HCT116 (cell line): ENCODE results near the gene RNU7-1. TPM values are rescaled to one million over a fixed set of nuclear protein-coding genes. Genes with fewer than 3 reads are reported as not detected.

Experiments
- ATAC-seq: fragments of 200-7000 bp; cut with Tn5 transposase; 2 replicates; pipeline ENCODE4 v1.9.1; 2020; ENCODE audit warnings: mild to moderate bottlenecking, moderate library complexity
- BruUV-seq: library from RNA; stranded (reverse); fragments of 400-500 nt; replicated peaks from 2 replicates; lab custom pipeline; 2021; lab: Mats Ljungman, UMichigan
- CTCF ChIA-PET: fragments of 300-600 bp; sonication (Branson Sonifier 250); formaldehyde crosslinking; loops from one replicate; lab custom pipeline; 2021; ENCODE audit warnings: antibody characterized with exemption; lab: Charles Lee
- POLR2A ChIA-PET: fragments of 300-600, 350-600 bp; sonication (Branson Sonifier 250); formaldehyde crosslinking; loops from one replicate; lab custom pipeline; 2021; ENCODE audit warnings: antibody characterized with exemption; lab: Charles Lee
- RAD21 ChIA-PET, 2 experiments: fragments of 300-600 bp; sonication (Branson Sonifier 250); formaldehyde crosslinking; loops; one replicate each; lab custom pipeline; 2023; ENCODE audit warnings: low total read pairs in 2 of 2; ENCODE audit not compliant: uncharacterized antibody in 2 of 2, unreplicated experiment in 2 of 2, low non-redundant PET in 1 of 2; lab: Charles Lee
- DNase-seq: peaks from one replicate; pipeline ENCODE4 v3.0.0-alpha.2; 2010; ENCODE audit warnings: low read depth, low spot score
- H2AFZ ChIP-seq: fragments of 200-600 bp; shearing (Covaris generic), sonication (generic); 2 replicates; pipeline ENCODE4 v1.6.1; 2017; ENCODE audit warnings: low read depth, mixed run types, mixed read lengths, antibody characterized with exemption, low read length; ENCODE audit not compliant: poor library complexity, severe bottlenecking
- H3K27ac ChIP-seq: 2 replicates; pipeline ENCODE4 v1.5.1; 2012; ENCODE audit warnings: low read depth, low read length
- H3K27me3 ChIP-seq: fragments of 200-600 bp; sonication (generic); 2 replicates; pipeline ENCODE4 v1.6.1; 2016; ENCODE audit warnings: mixed run types, low read length, mixed read lengths; ENCODE audit not compliant: insufficient read depth
- H3K36me3 ChIP-seq, 2 experiments: fragments of 200-500 bp in 1 of 2; fragments of 200-600 bp in 1 of 2; sonication (Bioruptor generic) in 1 of 2; sonication (generic) in 1 of 2; 2 replicates each; pipeline versions ENCODE4 v1.5.1 to v1.6.1; 2014 to 2016; ENCODE audit warnings: low read length in 2 of 2, inconsistent platforms in 1 of 2, mixed read lengths in 1 of 2, mixed run types in 1 of 2; ENCODE audit not compliant: insufficient read depth in 2 of 2, control insufficient read depth in 1 of 2
- H3K4me1 ChIP-seq, 2 experiments: fragments of 200-600 bp in 1 of 2; sonication (generic) in 1 of 2; 2 replicates each; pipeline versions ENCODE4 v1.5.1 to v1.6.1; 2012 to 2017; ENCODE audit warnings: low read length in 2 of 2, inconsistent platforms in 1 of 2, mild to moderate bottlenecking in 1 of 2, mixed read lengths in 1 of 2, mixed run types in 1 of 2, moderate library complexity in 1 of 2; ENCODE audit not compliant: insufficient read depth in 2 of 2, control insufficient read depth in 1 of 2
- H3K4me2 ChIP-seq: fragments of 200-600 bp; sonication (generic); 2 replicates; pipeline ENCODE4 v1.6.1; 2017; ENCODE audit warnings: mixed run types, low read length, mixed read lengths
- H3K4me3 ChIP-seq, 2 experiments: fragments of 200-600 bp in 1 of 2; sonication (generic) in 1 of 2; replicated peaks in 1 of 2; 2 replicates each; pipeline ENCODE4 v1.5.1; 2011 to 2016; ENCODE audit warnings: low read length in 2 of 2, control low read depth in 1 of 2, low read depth in 1 of 2, mild to moderate bottlenecking in 1 of 2, mixed read lengths in 1 of 2, mixed run types in 1 of 2
- H3K79me2 ChIP-seq: fragments of 200-600 bp; sonication (generic); 2 replicates; pipeline ENCODE4 v1.6.1; 2017; ENCODE audit warnings: mild to moderate bottlenecking, mixed run types, low read length, moderate library complexity, mixed read lengths; ENCODE audit not compliant: insufficient read depth
- H3K9ac ChIP-seq: fragments of 200-600 bp; sonication (generic); 2 replicates; pipeline ENCODE4 v1.6.1; 2016; ENCODE audit warnings: low read length, mixed read lengths
- H3K9me2 ChIP-seq: fragments of 200-600 bp; sonication (generic), shearing (Covaris generic); 2 replicates; pipeline ENCODE4 v1.6.1; 2017; ENCODE audit warnings: mixed run types, mild to moderate bottlenecking, moderate library complexity; ENCODE audit not compliant: insufficient read depth
- H3K9me3 ChIP-seq, 2 experiments: fragments of 200-500 bp in 1 of 2; fragments of 200-600 bp in 1 of 2; sonication (Bioruptor generic) in 1 of 2; sonication (generic) in 1 of 2; 2 replicates each; pipeline ENCODE4 v1.6.1; 2014 to 2017; ENCODE audit warnings: low read length in 2 of 2, mixed read lengths in 2 of 2, inconsistent platforms in 1 of 2, low read depth in 1 of 2, mild to moderate bottlenecking in 1 of 2, mixed run types in 1 of 2, moderate library complexity in 1 of 2; ENCODE audit not compliant: control insufficient read depth in 1 of 2, insufficient read depth in 1 of 2
- H4K20me1 ChIP-seq: fragments of 200-600 bp; sonication (generic), shearing (Covaris generic); 2 replicates; pipeline ENCODE4 v1.6.1; 2017; ENCODE audit warnings: mixed run types, mild to moderate bottlenecking, moderate library complexity; ENCODE audit not compliant: insufficient read depth
- CBX3 ChIP-seq: IDR thresholded peaks from 2 replicates; pipeline ENCODE4 v1.6.1; 2012; ENCODE audit warnings: low read depth
- CTCF ChIP-seq, 3 experiments: fragments of 200-600 bp in 1 of 3; sonication (generic) in 1 of 3; IDR thresholded peaks in 2 of 3; conservative IDR thresholded peaks in 1 of 3; 2 replicates each; pipeline ENCODE4 v1.5.1; 2012 to 2017; ENCODE audit warnings: low read depth in 2 of 3, low read length in 2 of 3, antibody characterized with exemption in 1 of 3, borderline replicate concordance in 1 of 3, control low read depth in 1 of 3, mild to moderate bottlenecking in 1 of 3, mixed read lengths in 1 of 3, mixed run types in 1 of 3, moderate library complexity in 1 of 3; ENCODE audit not compliant: insufficient read depth in 1 of 3
- ELF1 ChIP-seq: IDR thresholded peaks from 2 replicates; pipeline ENCODE4 v1.6.1; 2012; ENCODE audit warnings: low read depth, borderline replicate concordance
- POLR2AphosphoS5 ChIP-seq: IDR thresholded peaks from 2 replicates; pipeline ENCODE4 v1.6.1; 2011; ENCODE audit warnings: mild to moderate bottlenecking, low read depth, low read length, moderate library complexity
- REST ChIP-seq: IDR thresholded peaks from 2 replicates; pipeline ENCODE4 v1.6.1; 2012; ENCODE audit warnings: low read depth
- TCF7L2 ChIP-seq: IDR thresholded peaks from 2 replicates; pipeline ENCODE4 v1.7.0; 2011; ENCODE audit warnings: borderline replicate concordance, inconsistent platforms; ENCODE audit not compliant: insufficient read depth, insufficient read length; ENCODE audit errors: extremely low read depth
- intact Hi-C: fragments of 100-400 bp; cut with micrococcal nuclease; formaldehyde crosslinking; loops from 2 replicates; pipeline ENCODE4 v1.10.0; 2022
- total RNA-seq: library from RNA; stranded (reverse); gene quantifications from one replicate; pipeline ENCODE4 v1.2.1, GENCODE V29; 2021; ENCODE audit not compliant: unreplicated experiment

The RNU7-1 gene
- total RNA-seq, 1 experiment from 2014 or later = not detected

GRCh38 chr12:6912164-6912935, 31.3 kb upstream of the RNU7-1 start:
- ChIA-PET RAD21 (no interaction called here), POLR2A (interaction anchor here (0.7 to 1.2 kb wide), 2 partner anchors 26 to 31 kb away, joined by 3 read pairs; partner anchors contain the start of genes C12orf57 and RNU7-1), CTCF (no interaction called here)
- intact Hi-C loops = no loop called here
- no peak overlapping the region for H3K9ac ChIP-seq
- no peak overlapping the region for H3K4me3 ChIP-seq
- no TSS peak for BruUV-seq
- peaks cover 15 to 26% of the 10 kb centered on the region in 2 experiments for H3K4me1 ChIP-seq
- H2AFZ ChIP-seq = no peak overlapping the region
- H3K36me3 ChIP-seq = peaks cover 5 to 8% of the 10 kb centered on the region in 2 experiments
- H3K9me3 ChIP-seq = no peaks in the 10 kb centered on the region
- no peaks in the 10 kb centered on the region for H4K20me1 ChIP-seq
- H3K4me2 ChIP-seq = no peak overlapping the region
- no peak for TF ChIP-seq POLR2AphosphoS5
- no peak for TF ChIP-seq TCF7L2
- no peak for TF ChIP-seq REST
- TF ChIP-seq CTCF (IDR thresholded peaks at IDR 0.05 in 2 of 3, conservative IDR thresholded peaks at IDR 0.05 in 1 of 3; ENCODE audit: borderline replicate concordance in 1 of 3, insufficient read depth in 1 of 3, low read depth in 2 of 3, low read length in 2 of 3) = no peak
- TF ChIP-seq ELF1 = no peak
- no peak for TF ChIP-seq CBX3
- no peaks in the 10 kb centered on the region for H3K9me2 ChIP-seq
- ATAC-seq (no peak), DNase-seq (no peak)
- peaks cover 13% of the 10 kb centered on the region; the same call in 1 of the 2 replicates for H3K79me2 ChIP-seq
- no peaks in the 10 kb centered on the region for H3K27me3 ChIP-seq
- H3K27ac ChIP-seq = no peak overlapping the region
